ENCODE measurements around the gene LAIR2.

DNA sequence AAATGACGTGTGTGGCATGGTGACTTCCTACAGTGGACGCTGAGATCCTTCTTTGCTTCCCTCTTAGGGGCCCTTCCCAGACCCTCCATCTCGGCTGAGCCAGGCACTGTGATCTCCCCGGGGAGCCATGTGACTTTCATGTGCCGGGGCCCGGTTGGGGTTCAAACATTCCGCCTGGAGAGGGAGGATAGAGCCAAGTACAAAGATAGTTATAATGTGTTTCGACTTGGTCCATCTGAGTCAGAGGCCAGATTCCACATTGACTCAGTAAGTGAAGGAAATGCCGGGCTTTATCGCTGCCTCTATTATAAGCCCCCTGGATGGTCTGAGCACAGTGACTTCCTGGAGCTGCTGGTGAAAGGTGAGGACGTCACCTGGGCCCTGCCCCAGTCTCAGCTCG lies 5.2 kb downstream of the LAIR2 start:
- TF ChIP-seq POLR2A (IDR thresholded peaks at IDR 0.05; ENCODE audit: insufficient read depth in 1 of 2, low read depth in 2 of 2, low read length in 2 of 2) = no peak
- no peak for TF ChIP-seq MIER2 (CRISPR knock-in tag; IDR thresholded peaks at IDR 0.05)
- TF ChIP-seq MTA1 (CRISPR knock-in tag; IDR thresholded peaks at IDR 0.05; ENCODE audit: borderline replicate concordance) = no peak
- TF ChIP-seq RAD21 (CRISPR knock-in tag; IDR thresholded peaks at IDR 0.05) = no peak
- no peak for TF ChIP-seq CHCHD3 (CRISPR knock-in tag; IDR thresholded peaks at IDR 0.05)
- no peak for TF ChIP-seq SETDB1 (CRISPR knock-in tag; IDR thresholded peaks at IDR 0.05; ENCODE audit: borderline replicate concordance)
- no peak for TF ChIP-seq ZKSCAN5 (CRISPR knock-in tag; IDR thresholded peaks at IDR 0.05)
- TF ChIP-seq NFIC (IDR thresholded peaks at IDR 0.05; ENCODE audit: low read length) = no peak
- TF ChIP-seq ZNF614 (CRISPR knock-in tag; IDR thresholded peaks at IDR 0.05; ENCODE audit: borderline replicate concordance) = no peak
- TF ChIP-seq, protein P1, sequence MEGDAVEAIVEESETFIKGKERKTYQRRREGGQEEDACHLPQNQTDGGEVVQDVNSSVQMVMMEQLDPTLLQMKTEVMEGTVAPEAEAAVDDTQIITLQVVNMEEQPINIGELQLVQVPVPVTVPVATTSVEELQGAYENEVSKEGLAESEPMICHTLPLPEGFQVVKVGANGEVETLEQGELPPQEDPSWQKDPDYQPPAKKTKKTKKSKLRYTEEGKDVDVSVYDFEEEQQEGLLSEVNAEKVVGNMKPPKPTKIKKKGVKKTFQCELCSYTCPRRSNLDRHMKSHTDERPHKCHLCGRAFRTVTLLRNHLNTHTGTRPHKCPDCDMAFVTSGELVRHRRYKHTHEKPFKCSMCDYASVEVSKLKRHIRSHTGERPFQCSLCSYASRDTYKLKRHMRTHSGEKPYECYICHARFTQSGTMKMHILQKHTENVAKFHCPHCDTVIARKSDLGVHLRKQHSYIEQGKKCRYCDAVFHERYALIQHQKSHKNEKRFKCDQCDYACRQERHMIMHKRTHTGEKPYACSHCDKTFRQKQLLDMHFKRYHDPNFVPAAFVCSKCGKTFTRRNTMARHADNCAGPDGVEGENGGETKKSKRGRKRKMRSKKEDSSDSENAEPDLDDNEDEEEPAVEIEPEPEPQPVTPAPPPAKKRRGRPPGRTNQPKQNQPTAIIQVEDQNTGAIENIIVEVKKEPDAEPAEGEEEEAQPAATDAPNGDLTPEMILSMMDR (CRISPR knock-in tag; IDR thresholded peaks at IDR 0.05) = no peak
- no peak for TF ChIP-seq RFX5 (IDR thresholded peaks at IDR 0.05; ENCODE audit: low read depth, low read length)
